ENCODE data around the gene ELAC2. TPM values are rescaled to one million over a fixed set of nuclear protein-coding genes. Genes with fewer than 3 reads are reported as not detected.
"Not testable (repeated sequence)": the region's sequence is repeated elsewhere in the genome, so short reads cannot be mapped to it uniquely, and the experiment has no call there.

ELAC2 gene
- total and polyA plus RNA-seq, 8 donors = 40.0 to 63.8 (median 56.1) TPM

GRCh38 chr17:12979246-12979645 is 38.6 kb downstream of the ELAC2 start:
- intact Hi-C loops (cut with DNase I) = loop anchor here in 1 of 2 donors (10.0 kb wide), 1 partner anchor 644 kb away; no protein-coding TSS in a partner anchor
- Histone ChIP-seq H3K27me3 (peaks cover 0 to 8% of the 10 kb centered on the region in 2 donors), H3K27ac (no peak overlapping the region), H3K36me3 (no peaks in the 10 kb centered on the region), H3K4me3 (no peak overlapping the region), H3K9me3 (no peaks in the 10 kb centered on the region), H3K4me1 (no peaks in the 10 kb centered on the region)
- DNase-seq (no peak), ATAC-seq (no peak)
- TF ChIP-seq, protein P1, sequence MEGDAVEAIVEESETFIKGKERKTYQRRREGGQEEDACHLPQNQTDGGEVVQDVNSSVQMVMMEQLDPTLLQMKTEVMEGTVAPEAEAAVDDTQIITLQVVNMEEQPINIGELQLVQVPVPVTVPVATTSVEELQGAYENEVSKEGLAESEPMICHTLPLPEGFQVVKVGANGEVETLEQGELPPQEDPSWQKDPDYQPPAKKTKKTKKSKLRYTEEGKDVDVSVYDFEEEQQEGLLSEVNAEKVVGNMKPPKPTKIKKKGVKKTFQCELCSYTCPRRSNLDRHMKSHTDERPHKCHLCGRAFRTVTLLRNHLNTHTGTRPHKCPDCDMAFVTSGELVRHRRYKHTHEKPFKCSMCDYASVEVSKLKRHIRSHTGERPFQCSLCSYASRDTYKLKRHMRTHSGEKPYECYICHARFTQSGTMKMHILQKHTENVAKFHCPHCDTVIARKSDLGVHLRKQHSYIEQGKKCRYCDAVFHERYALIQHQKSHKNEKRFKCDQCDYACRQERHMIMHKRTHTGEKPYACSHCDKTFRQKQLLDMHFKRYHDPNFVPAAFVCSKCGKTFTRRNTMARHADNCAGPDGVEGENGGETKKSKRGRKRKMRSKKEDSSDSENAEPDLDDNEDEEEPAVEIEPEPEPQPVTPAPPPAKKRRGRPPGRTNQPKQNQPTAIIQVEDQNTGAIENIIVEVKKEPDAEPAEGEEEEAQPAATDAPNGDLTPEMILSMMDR (IDR thresholded peaks at IDR 0.05) = no peak

DNA sequence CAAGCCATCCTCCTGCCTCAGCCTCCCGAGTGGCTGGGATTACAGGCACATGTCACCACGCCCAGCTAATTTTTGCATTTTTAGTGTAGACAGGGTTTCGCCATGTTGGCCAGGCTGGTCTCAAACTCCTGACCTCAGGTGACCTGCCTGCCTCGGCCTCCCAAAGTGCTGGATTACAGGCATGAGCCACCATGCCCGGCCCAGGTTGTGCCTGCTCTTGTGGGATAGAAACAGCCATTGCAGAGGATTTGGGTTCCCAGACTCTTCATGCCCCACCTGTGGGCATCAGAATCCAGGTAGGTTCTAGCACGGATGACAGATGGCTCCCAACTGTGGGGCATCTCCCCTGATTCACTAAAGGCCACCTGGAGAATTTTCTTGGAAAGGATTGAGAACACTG is 39.0 kb downstream of the ELAC2 start:
- H3K27me3 ChIP-seq = peaks cover 0 to 12% of the 10 kb centered on the region in 2 donors
- ATAC-seq, H3K27ac ChIP-seq, H3K4me3 ChIP-seq, H3K4me1 ChIP-seq, H3K9me3 ChIP-seq, DNase-seq, H3K36me3 ChIP-seq: not testable (repeated sequence)
- intact Hi-C loops (cut with DNase I) = loop anchor here in 1 of 2 donors (10.0 kb wide), 1 partner anchor 644 kb away; no protein-coding TSS in a partner anchor

DNA sequence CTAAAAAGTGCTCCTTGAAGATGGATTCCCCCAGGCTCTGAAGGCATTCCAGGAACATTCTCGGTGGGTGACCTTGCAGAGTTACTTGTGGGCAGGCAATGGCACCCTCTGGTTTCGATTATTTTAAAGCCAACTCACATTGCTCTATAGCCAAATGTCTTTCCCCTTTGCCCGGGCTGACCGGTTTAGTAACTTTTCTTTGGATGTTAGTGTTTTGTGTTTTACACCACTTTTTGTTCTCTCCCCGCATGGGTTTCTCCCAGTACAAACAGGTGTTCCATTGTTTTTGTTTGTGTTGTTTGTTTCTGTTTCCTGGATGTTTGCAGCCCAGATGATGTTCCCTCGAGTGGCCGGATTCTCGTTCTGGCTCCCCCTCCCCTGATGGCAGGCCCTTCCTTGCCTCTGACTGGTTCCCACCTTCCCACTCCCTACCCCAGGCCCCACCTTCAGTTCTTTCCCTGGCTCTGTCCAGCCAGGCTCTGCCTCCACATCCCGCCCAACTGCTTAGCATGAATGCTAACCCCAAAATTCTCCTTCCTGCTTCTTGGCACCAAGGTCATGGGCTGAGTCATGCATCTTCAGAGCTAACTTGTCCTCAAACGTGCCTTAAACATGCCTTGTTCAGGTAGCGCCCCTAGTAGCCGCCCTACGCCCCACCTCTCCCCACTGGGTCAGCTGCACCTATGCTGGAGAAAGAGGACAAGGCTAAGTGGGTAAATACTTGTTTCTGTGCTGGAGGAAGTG is 40.6 kb downstream of the ELAC2 start:
- TF ChIP-seq, protein P1 (IDR thresholded peaks at IDR 0.05) = no peak

GRCh38 chr17:12974005-12974531 is 43.8 kb downstream of the ELAC2 start:
- TF ChIP-seq, protein P1 (IDR thresholded peaks at IDR 0.05) = no peak
- intact Hi-C loops (cut with DNase I) = loop anchor here in 1 of 2 donors (10.0 kb wide), 1 partner anchor 639 kb away; no protein-coding TSS in a partner anchor

More for the DNA sequence above, 40.6 kb downstream of the ELAC2 start:
- ATAC-seq = peak; percentile 27
- intact Hi-C loops (cut with DNase I) = loop anchor here in 1 of 2 donors (10.0 kb wide), 1 partner anchor 642 kb away; no protein-coding TSS in a partner anchor
- Histone ChIP-seq H3K9me3 (no peaks in the 10 kb centered on the region), H3K36me3 (no peaks in the 10 kb centered on the region), H3K4me3 (no peak overlapping the region), H3K27ac (no peak overlapping the region), H3K4me1 (no peaks in the 10 kb centered on the region), H3K27me3 (peaks cover 0 to 20% of the 10 kb centered on the region in 2 donors)
- no peak for DNase-seq

GRCh38 chr17:12973496-12974004 is 44.3 kb downstream of the ELAC2 start:
- Histone ChIP-seq H3K36me3 (no peaks in the 10 kb centered on the region), H3K9me3 (no peaks in the 10 kb centered on the region), H3K4me3 (no peak overlapping the region), H3K27me3 (peaks cover 0 to 26% of the 10 kb centered on the region in 2 donors), H3K4me1 (no peaks in the 10 kb centered on the region), H3K27ac (no peak overlapping the region)
- TF ChIP-seq, protein P1 (IDR thresholded peaks at IDR 0.05) = no peak
- intact Hi-C loops (cut with DNase I) = loop anchor here in 1 of 2 donors (10.0 kb wide), 1 partner anchor 639 kb away; no protein-coding TSS in a partner anchor
- DNase-seq (peak in 1 of 4 donors; percentile 6), ATAC-seq (peak; percentile 30)

More at GRCh38 chr17:12974005-12974531, 43.8 kb downstream of the ELAC2 start:
- H3K36me3 ChIP-seq = no peaks in the 10 kb centered on the region
- ATAC-seq (peak; percentile 31), DNase-seq (peak in 2 of 4 donors; percentile 23 to 31)
- no peaks in the 10 kb centered on the region for H3K9me3 ChIP-seq
- no peak overlapping the region for H3K27ac ChIP-seq
- no peak overlapping the region for H3K4me3 ChIP-seq
- H3K27me3 ChIP-seq = peaks cover 0 to 26% of the 10 kb centered on the region in 2 donors
- H3K4me1 ChIP-seq = no peaks in the 10 kb centered on the region

Measured in left lung (tissue), 10 donors.